ENCODE results near the gene TEAD3. TPM values are rescaled to one million over a fixed set of nuclear protein-coding genes. Genes with fewer than 3 reads are reported as not detected.
A peak's percentile ranks its signal among the peaks of the same experiment; 100 is the strongest.

TEAD3 gene
- total RNA-seq, 1 donor, result 11.6 TPM

GRCh38 chr6:35487658-35488516 lies 9.0 kb downstream of the TEAD3 start:
- peak; percentile 21 for DNase-seq (ENCODE audit: low read depth)
- H3K4me3 ChIP-seq (ENCODE audit: low read depth, low read length), result no peak overlapping the region
- TF ChIP-seq CTCF (IDR thresholded peaks at IDR 0.05; ENCODE audit: insufficient read depth, low read length), result no peak

GRCh38 chr6:35486005-35486925 lies 10.6 kb downstream of the TEAD3 start:
- peak; percentile 29 for DNase-seq (ENCODE audit: low read depth)
- peak overlapping the region; percentile 13 for H3K4me3 ChIP-seq (ENCODE audit: low read depth, low read length)
- TF ChIP-seq CTCF (IDR thresholded peaks at IDR 0.05; ENCODE audit: insufficient read depth, low read length), result no peak

- no peak overlapping the region for H3K4me3 ChIP-seq (ENCODE audit: low read depth, low read length)
- peak; percentile 72 for DNase-seq (ENCODE audit: low read depth)
These were observed 11.4 kb downstream of the TEAD3 start for GRCh38 chr6:35485402-35485877.

GRCh38 chr6:35484921-35485392 lies 11.9 kb downstream of the TEAD3 start:
- DNase-seq (ENCODE audit: low read depth), result no peak
- no peak overlapping the region for H3K4me3 ChIP-seq (ENCODE audit: low read depth, low read length)
- no peak for TF ChIP-seq CTCF (IDR thresholded peaks at IDR 0.05; ENCODE audit: insufficient read depth, low read length)

More at GRCh38 chr6:35485402-35485877, 11.4 kb downstream of the TEAD3 start:
- TF ChIP-seq CTCF (IDR thresholded peaks at IDR 0.05; ENCODE audit: insufficient read depth, low read length), result no peak

- DNase-seq (ENCODE audit: low read depth), result no peak
These were observed 12.8 kb downstream of the TEAD3 start for GRCh38 chr6:35483893-35484645.

More at GRCh38 chr6:35483893-35484645, 12.8 kb downstream of the TEAD3 start:
- TF ChIP-seq CTCF (IDR thresholded peaks at IDR 0.05; ENCODE audit: insufficient read depth, low read length), result no peak
- H3K4me3 ChIP-seq (ENCODE audit: low read depth, low read length), result no peak overlapping the region
